GM19240 (cell line): ENCODE results near the gene ERCC5.

Experiments used
- DNase-seq: peaks from one replicate; pipeline ENCODE4 v3.0.0; 2011; ENCODE audit warnings: low spot score; ENCODE audit not compliant: insufficient read length

ERCC5 gene

DNA sequence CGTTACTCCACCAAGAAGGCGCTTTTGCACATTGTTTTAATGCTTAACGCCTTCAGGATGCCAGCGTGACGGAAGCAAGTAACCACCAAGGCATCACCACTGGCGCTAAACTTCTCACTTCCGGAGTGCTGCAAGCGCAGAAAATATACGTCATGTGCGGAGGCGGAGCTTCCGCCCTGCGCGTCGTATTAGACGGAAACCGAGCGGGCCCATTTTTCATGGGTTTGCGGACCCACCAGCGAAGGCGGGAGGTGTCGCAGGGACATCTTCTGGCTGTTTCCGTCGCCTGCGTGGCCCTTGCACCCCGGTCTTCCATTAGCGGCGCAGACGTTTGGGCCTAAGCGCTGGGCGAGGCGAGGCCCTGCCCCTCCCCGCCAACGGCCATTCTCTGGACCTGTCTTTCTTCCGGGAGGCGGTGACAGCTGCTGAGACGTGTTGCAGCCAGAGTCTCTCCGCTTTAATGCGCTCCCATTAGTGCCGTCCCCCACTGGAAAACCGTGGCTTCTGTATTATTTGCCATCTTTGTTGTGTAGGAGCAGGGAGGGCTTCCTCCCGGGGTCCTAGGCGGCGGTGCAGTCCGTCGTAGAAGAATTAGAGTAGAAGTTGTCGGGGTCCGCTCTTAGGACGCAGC lies at the start of gene ERCC5:
ERCC5 (plus strand) TSS at position 403 of the 631 bp plus-strand sequence. CDS start 235 bp downstream, outside the sequence.
- DNase-seq = peak; percentile 28

DNA sequence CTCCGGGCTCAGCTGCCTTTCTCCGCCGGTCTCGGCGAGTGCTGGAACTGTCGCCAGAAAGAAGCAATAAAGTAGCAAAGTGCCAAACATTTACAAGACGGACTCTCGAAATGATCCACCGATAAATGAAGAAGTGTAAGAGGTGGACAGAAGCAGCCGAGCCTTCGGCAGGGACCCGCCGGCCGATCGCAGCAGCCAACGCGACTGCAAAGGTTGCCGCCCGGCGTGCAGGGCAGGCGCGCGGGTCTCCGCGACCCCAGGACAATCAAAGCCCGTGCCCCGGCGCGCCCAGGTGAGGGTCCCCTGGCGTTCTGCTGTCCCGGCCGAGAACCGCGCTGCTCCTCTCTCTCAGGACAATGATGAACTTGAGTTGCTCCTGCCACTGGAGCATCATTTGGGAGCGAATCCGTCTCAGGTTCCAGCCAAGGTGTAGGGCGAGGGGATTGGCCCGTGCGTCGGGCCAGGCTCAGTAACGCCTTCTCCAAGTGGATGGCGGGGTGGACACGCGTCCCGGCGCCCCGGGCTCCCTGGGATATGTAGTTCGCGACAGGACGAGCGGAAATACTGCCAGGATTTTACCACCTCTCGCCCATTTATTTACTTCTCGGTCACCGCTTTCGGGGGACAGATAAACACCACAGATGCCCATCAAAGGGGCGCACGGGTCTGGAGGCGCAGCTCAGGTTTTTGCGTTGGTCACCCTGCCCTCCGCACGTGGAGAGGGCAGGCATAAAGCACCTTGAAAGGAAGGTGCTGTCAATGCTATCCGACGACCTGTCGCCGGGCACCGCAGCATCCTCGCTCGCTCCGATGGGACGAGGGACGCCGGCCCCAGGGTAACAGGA lies 47.0 kb upstream of the ERCC5 start, which contains the start of the genes BIVM and POGLUT2:
BIVM (plus strand) TSS at position 539 of the 845 bp plus-strand sequence. CDS start 8,149 bp downstream, outside the sequence.
POGLUT2 (minus strand) TSS at position 396 of the 845 bp plus-strand sequence; CDS start at position 90, 306 bp downstream.
- peak; percentile 69 for DNase-seq

DNA sequence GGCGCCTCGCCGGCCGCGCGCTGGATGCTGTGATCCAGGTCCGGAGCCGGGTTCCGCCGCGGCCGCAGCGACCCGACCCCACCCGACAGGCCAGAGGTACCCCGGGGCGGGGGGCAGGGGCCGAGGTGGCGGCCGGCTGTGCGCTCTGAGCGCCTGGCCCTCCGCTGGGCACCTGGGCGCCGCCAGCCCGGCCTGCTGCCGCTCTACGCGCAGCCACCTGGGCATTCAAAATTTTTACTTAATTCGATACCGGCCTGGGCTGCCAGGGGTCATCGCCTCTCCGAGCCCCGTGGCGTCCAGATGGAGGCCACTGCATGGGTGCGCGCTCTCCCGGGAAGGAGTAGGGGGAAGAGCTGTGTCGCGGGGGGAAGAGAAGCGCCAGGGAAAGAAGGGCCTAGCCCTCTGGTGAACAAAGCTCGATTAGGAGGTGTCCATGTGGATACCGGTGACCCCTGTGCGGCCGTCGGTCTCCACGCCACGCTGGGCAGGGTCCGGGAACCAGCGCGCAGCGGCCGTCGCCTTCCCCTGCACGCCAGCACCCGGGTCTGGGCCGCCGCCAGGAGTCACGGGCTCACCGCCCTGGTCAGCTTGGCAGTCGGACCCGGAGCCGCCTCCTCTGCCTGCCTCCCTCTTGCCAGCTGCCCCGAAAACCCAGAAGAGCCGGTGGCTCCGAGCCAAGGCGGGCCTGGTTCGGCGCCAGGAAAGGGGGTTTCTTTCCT lies 46.2 kb upstream of the ERCC5 start:
- DNase-seq = no peak

DNA sequence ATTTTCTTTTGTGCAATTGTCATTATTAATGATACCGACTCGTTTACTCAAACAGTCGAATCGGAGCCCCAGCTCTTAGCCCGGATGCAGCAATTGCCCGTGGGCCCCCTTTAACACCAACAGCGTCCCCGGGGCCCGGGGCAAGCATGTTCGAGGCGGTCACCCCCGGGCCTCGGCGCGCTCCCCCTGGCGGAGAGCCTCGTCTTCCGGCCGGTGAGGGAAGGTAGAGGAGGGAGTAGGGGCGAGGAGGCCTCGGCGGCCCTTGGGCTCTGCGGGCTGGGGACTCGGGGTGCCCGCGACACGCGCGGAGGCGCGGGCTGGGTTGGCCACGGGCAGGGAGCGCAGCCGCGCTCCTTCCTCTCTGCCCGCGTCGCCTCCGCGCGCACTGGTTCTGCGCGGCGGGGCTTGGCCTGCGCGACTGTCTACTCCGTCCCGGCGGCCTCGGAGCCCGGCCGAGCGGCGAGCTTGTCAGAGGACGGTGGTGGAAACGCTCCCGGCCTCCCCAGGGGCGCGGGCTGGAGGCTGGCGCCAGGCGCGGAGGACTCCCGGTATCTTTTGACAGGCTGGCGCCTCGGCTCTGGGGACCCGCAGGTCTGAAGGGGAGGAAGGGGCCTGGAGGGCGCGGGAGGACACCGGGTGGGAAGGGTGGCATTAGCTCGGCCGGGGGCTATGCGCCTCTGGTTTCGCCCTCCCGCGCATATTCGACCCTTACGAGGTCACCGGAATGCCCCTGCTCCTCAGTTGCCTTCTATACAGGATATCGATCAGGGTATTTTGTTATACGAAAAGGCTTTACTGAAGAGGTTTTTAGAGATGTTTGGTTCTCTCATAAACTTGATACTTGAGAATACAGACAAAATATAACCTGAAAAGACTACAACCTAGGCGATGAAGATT lies 45.4 kb upstream of the ERCC5 start:
- DNase-seq = peak; percentile 67

DNA sequence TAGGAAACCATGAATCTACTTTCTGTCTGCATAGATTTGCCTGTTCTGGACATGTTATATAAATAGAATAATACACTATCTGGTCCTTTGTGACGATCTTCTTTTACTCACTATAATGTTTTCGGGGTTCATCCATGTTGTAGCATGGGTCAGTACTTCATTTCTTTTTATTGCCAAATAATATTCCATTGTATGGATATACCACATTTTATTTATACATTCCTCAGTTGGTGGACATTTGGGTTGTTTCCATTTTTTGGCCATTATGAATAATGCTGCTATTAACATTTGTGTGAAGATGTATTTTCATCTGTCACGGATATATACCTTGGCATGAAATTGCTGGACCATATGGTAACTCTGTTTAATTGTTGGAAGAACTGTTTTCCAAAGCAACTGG lies 40.2 kb upstream of the ERCC5 start:
- no peak for DNase-seq

DNA sequence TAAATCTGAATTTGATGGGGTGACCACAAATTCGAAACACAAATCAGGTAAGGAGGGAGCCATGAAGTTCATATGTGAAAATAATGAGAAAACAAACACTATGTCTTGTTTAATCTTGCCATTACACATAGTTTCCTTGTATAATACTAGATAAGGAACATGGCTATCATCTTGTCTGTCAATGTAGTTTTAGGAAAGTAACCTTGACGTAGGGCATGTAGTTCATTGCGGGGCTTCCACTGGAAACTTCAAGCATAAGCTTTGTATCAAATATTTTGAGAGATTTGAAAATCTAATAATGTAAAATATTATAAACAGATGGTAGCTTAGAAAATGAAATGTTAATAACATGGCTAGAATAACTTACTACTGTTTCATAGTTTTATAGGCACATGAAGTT lies 38.1 kb upstream of the ERCC5 start:
- DNase-seq = no peak

DNA sequence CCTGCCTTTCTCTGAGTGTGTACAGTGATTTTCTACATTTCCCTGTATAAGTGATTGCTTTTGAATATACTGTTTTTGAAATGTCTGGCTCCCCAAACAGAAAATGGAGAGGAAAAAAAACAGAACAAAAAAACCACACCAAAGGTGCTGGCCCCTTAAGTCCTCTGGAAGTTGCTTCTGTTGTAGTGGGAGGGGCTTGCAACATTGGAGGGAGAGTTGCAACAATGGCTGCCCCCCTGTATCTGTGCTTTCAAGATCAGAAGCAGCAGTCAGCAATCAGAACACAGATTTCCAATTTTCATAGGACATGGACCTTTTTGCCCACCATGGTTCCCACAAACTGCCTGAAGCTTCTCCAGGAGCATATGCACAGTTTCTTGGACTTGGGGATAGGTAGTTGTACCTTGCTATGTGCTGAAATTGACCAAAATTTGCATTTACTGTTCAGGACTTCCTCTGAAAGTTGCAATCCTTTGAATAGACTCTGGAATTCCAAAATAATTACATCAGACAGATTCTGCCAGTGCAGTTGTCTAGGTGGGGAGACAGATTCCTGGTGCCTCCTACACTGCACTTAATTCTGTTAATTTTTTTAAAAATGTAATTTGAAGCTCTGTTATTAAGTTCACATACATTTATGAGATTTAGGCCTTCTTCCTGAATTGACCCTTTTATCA lies 33.1 kb upstream of the ERCC5 start:
- DNase-seq = no peak

DNA sequence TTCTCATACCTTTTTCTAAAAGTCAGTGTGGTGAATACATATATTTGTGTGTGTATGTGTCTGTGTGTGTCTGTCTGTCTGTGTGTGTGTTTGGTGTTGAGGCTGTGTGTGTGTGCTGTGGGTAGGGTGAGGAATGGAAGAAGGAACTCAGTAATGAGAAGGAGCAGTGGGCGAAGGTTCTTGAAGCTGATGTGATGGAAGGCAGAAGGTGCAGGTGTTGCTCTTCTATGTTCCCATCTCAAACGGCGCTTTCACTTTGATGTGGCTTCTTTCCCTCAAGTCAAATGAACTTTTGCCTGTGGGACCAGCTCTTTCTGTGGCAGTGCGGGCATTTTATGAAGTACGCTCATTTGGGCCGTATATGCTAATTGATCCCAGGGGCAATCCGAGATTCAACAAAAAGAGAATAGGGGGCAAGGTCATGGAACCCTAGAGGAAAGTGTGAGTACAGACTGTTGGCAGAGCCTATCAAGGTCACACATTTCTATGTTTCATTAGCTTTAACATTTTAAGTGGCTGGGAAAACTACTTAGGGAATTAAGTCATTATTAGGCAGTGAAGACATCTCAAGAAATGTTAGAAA lies 31.7 kb upstream of the ERCC5 start:
- DNase-seq = no peak

DNA sequence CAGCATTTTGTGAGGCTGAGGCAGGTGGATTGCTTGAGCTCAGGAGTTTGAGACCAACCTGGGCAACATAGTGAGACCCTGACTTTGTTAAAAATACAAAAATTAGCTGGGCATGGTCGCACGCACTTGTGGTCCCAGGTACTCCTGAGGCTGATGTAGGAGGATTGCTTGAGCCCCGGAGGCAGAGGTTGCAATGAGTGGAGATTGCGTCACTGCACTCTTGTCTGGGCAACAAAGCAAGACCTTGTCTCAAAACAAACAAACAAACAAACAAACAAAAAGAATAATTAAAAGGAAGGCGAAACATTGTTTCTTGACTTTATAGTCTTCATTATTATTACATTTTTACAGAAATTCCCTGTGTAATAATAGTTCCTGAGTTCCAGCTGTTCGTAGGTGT lies 31.0 kb upstream of the ERCC5 start:
- no peak for DNase-seq

DNA sequence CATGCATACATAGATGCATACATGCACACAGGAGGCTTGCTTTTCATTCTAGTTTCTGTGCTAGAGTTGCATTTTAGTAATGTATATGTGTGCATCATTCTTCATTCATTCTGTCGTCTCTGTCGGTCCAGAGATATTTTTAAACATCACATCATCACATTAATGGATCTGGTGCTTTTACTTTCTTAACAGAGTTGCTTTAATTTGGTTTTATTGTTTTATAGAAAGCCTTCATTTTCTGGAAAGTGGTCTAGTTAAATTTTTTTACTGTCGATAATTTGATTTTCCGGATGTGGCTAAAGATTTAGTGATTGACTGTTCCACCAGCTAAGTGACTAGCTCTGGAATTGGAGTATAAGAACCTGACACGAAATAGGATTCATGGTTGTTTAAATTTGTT lies 30.0 kb upstream of the ERCC5 start:
- no peak for DNase-seq

DNA sequence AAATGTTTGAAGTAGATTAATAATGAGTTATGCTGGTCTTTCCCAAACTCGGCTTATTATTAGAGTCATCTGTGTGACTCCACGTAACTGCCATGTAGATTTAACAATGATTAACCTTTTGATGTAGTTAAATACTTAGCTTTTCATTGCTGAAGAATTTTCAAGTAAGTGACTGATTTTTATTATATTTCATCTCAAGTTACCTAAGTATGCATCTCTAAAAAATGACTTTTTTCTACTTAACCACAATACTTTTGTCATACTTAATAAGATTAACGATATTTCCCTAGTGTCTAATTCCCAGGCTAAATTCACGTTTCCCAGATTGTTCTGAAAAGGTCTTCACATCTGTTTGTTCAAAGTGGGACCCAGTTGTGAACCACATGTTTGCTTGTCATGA lies 29.1 kb upstream of the ERCC5 start:
- DNase-seq = no peak

DNA sequence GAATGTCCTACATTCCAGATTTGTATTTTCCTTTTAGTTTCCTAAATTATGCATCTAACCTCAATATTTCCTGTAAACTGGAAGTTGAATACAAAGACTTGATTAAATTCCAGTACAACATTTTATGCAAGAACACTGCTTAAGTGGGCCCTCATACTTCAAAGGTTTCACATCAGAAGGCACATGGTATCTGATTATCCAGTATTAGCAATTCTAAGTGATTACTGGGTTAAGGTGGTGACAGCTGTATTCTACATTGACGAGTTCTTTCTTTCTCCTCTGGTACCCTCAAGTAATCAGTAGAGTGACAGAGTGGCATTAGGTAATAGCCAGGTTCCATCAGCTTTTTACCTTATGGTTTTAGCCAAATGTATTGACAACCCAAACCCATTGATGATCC lies 28.6 kb upstream of the ERCC5 start:
- no peak for DNase-seq

DNA sequence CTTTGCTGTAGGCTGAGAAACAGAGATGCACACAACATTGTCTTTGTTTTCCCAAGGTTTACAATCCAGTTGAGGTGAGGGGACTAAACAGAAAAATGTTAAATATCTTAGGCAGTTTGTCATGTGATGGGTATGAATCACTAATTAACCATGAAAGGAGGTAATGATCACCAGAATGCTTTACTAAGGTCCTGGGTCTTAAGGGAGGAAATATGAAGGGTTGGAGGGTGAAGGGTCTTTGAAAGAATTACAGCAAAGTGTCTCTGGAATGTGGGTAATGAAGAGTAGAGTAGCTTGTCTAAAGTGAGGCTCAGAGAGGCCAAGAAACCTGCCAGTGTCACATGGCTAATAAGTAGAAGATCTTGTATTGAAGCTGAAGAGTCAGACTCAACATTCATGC lies 27.9 kb upstream of the ERCC5 start:
- DNase-seq = no peak

DNA sequence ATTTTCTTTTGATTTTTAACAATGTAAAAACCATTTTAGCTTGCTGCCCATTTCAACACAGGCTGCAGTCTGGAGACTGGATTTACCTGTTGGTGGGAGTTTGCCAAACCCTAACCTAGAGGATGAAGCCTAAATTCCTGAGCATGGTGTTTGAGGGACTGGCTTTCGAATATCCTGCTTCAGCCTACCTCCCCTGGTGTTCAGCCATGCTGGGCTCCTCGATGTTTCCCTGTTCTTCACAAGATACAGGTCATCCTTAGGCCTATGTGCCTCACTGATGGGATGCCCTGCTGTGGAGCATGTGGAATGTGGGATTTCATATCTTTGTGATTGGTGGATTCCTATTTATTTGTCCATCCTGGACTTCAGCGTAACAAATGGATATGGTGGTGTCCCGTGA lies 20.4 kb upstream of the ERCC5 start:
- no peak for DNase-seq

DNA sequence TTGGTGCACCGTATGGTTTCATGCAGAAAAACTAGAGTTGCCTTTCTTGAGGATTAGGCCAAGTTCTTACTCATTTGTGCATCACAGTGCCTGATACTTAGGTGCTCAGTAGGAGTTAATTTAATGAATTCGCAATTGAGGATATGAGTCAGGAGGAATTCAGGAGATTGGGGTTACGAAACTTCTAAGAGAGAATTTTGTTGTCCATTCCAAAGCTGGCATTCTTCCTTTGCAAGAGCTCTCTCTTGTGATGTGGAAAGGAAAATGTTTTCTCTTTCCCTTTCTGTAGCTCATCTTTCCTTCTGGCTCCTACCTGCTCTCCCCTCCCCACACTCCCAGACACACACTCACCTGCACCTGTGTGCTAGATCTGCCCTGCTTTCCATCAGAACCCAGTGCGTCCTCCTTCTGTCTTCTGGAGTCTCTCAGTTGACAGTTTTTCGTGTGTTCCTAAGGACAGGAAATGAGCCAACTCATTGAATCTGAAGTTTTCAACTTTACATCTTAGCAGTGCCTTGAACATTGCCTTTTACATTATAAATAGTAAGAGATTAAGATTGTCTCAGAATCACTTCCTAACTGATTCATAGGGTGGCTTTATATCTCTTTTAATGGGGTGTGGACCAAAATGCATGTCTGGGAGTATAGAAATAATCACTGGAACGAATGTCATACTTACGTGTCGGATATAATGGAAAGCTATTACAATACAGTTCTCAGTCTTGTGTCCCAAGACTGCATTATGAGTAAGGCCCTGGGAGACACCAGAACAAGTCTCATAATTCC lies 19.7 kb upstream of the ERCC5 start:
- no peak for DNase-seq

DNA sequence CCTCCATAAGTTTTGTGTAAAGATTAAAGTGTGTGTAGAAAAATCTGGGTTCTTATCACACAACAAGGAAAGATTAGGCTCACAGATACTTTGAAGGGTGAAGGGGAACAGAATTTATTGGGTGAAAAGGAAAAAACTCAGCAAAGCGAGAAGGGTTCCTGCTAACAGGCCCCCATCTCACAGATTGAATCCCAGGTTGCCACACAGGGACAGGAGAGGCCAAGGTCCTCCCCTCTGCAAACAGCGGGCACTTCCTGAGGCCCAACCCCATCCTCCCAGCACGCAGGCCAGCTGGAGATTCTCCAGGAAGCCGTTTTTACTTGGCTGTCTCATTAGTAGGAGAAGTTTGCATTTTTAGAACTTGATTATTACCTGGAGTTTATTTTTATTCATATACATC lies 15.2 kb upstream of the ERCC5 start:
- DNase-seq = no peak

DNA sequence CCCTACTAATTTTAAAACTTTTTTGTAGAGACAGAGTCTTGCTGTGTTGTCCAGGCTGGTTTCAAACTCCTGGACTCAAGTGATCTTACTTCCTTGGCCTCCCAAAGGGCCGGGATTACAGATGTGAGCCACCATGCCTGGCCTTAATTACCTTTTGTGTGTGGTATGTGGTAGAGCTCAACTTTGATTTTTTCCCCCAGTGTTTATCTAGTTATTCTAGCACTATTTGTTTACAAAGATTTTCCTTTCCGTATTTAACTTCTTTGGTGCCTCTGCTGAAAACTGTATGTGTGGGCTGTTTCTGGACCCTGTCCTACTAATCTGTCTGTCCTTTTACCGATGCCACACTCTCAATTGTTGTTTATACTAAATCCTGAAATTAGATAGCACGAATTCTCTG lies 9.4 kb upstream of the ERCC5 start:
- DNase-seq = no peak

DNA sequence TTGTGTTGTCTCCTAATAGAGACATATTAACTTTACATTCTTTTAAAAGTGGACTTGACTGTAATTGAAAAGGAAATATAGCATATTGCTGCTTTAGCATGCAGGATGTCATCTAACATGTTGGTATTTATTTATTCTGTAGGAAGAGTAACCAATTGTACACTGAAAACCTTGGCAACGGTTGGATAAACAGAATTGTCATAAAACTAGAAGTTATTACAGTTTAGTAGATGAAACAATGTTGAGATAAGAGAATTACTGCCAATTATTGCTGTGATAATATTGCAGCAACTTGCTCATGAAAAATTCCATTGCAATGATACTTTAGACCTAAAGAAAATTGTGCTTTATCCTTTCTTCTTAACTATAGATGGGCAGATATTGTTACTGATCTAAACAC lies 7.6 kb upstream of the ERCC5 start:
- DNase-seq = no peak

DNA sequence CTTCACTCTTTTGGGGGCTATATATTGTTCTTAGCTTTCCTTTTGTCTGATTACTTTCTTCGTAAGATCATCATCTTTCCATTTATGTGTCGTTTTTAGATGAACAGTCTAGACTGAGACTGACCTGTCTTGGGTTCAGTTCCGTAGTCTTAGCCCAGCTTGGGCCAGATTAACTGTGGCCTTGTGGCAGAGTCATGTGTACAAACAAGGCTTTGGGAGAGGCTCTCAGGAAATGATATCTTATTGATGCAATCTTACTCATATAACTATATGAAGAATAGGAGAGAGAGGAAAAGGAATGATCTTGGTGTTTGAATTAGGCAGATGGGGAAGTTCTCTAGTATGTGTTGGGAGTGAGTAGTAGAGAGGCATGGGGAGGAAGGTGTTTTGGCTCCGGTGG lies 6.8 kb upstream of the ERCC5 start:
- no peak for DNase-seq
